Endometrial microvascular endothelial cells (primary cell): ENCODE results near the gene CFAP61. TPM values are rescaled to one million over a fixed set of nuclear protein-coding genes. Genes with fewer than 3 reads are reported as not detected.
"Not testable (repeated sequence)": the region's sequence is repeated elsewhere in the genome, so short reads cannot be mapped to it uniquely, and the experiment has no call there.

ENCODE experiments used
- in situ Hi-C: cut with HindIII; loops from 2 replicates; pipeline ENCODE4 v1.10.0; 2017; ENCODE audit warnings: low sequenced_read_pairs, low pct_unique_long_range_greater_than_20kb; ENCODE audit errors: inconsistent ontology term
- total RNA-seq: library from RNA; depleted of rRNA; stranded (reverse); fragments of >200 nt; gene quantifications from one replicate; pipeline ENCODE4 v1.2.3, GENCODE V29; 2015; ENCODE audit errors: inconsistent ontology term

The CFAP61 gene
- total RNA-seq, 1 donor from 2014 or later = not detected

DNA sequence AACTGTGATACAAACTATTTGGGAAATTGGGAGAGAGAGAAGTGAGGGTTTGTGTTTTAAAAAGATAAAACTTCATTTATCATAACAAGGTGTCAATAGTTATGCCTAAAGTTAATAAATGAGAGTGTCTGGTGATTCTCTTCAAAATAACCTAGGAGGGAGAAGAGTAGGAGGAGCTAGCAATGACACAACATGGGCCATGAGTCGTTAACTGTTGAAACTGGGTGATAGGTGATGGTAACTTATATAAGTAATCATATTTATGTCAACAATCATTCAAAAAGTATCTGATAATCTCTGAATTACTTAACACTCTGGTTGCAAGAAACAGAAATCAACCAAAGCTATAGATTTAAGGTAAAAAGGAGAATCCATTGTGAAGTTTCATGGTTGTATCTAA is 268.8 kb downstream of the CFAP61 start:
- in situ Hi-C loops = no loop called here

DNA sequence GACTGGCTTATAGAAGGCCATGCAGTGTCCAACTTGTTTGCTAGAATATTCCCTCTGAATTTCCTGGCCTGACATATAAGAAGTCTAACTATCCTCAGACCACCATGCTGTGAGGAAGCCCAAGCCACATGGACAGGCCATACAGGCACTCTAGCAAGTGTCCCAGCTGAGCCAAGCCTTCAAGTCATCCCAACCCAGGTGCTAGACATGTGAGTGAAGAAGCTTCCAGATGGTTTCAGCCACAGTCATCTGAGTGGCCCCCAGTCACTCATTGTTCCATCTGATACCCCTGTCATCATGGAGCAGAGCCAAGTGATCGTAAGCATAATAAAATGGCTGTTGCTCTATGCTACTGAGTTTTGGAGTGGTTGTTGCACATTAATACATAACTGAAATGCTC is 269.6 kb downstream of the CFAP61 start:
- in situ Hi-C loops = no loop called here

DNA sequence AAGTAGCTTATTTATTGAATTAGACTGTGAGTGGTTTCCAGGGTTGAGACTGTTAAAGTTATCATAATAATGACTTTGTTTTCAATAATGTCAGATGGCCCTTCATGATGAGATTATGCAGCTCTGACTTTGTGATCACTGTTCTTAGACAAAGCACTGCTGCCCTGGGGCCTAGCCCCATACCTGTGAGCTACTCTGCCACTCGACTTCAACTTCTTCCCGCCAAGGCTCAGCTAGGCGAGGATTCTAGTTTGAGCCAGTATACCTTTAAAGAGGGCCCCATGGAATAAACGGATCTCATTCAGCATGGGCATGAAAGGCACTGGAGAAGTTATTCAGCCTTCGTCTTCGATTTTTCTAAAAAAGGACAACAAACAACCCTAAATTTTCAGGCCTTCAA is 270.6 kb downstream of the CFAP61 start:
- in situ Hi-C loops = no loop called here

DNA sequence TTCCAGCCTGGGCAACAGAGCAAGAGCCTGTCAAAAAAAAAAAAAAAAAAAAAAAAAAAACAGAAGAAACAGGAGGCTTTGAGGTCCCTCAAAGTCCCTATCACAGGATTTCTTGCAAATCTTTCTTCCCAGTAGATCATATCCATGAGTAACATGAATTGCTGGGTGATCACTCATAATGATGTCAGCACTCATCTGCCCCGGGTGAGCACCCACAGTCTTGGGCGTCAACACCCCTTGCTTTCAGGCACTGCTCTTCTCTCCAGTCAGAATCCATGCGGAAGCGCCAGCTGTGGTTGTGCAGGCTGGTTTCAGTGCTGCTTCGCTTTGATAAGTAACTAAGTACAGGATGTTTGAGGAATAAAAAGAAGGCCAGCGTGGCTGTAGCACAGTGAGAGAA is 275.4 kb downstream of the CFAP61 start:
- in situ Hi-C loops = no loop called here

DNA sequence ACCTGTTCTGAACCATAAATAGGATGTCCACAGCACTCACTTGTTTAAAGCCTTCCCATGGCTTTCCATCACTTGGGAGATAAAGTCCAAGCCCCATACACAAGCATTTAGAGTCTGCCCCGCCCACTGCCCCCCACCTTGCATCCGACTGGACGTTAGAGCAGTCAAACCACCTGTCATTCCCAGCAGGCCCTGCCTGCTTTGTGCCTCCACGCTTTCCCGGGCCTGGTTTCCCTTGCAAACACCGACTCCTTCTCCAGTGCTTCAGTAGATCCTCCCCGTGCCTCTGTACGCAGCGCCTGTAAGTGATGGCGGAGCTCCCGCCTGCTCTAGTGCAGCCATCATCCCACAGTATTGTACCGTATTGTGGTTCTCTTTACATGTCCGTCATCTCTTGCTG is 277.2 kb downstream of the CFAP61 start:
- in situ Hi-C loops = no loop called here

DNA sequence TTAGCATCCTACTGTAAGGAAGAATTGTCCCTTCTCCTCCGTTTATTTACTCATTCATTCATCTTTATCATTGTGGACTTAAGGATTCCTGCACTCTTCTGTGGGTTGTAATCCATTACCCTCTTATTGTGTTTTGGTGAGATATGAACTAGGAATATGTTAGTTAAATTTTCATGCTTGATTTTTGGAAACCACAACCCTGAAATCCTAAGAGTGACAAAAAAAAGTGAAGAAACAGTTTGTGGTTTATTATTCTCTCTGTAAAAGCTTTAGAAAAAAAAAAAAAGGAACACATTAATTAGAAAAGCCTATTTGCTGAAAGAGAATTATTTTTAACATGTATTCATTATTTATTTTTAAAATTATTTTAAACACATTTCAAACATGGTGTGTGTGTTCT is 278.8 kb downstream of the CFAP61 start:
- in situ Hi-C loops = no loop called here

DNA sequence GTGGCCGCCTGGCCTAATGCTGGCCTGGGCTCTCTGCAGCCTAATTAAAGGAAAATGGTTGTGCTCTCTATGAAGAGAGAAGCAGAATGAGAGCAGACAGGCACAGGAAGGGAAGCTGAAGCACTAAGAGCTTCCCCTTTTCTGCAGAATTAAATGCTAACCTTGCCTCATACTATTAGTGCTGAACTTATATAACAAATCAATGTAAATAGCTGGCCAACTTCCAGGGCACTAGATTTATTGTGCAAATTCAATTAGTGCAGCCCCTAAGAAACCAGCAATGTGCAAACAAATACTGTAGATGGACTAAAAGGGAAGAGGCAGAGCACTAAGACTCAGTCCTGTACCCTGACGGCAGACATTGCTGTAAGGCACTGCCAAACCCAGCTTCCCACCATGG is 279.5 kb downstream of the CFAP61 start:
- in situ Hi-C loops = no loop called here

DNA sequence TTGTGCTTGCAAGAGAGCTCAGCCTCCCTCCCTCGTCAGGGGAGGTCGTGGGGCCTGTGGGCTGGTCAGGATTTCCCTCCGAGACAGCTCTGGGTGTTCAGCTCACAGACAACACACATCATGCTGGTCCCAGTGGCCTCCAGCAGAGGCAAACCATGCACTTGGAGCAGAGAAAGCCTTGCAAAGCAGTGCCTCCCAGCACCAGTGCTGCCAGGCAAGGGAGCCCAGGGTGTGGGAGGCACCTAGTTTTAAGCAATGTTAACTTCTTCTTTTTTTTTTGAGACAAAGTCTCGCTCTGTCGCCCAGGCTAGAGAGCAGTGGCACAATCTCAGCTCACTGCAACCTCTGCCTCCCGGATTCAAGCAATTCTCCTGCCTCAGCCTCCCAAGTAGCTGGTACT is 281.5 kb downstream of the CFAP61 start:
- in situ Hi-C loops = no loop called here

DNA sequence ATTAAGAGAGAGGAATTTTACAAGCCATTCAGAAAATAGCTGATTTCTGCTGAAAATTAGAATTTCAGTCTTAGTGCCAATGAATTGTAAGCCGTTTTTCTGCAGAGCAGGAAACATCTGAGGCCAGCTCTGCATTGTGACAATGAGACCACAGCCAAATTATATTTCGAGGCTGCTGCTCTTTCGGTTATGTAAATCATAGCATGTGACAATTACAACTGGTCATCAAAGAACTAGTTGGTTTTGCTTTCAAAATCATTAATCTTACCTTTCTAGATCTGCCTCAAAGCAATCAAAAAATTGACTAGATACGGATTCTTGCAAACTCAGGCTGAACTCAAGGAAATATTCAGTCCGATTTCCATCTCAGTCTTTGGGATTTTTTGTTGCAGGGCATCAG is 282.2 kb downstream of the CFAP61 start:
- in situ Hi-C loops = no loop called here

DNA sequence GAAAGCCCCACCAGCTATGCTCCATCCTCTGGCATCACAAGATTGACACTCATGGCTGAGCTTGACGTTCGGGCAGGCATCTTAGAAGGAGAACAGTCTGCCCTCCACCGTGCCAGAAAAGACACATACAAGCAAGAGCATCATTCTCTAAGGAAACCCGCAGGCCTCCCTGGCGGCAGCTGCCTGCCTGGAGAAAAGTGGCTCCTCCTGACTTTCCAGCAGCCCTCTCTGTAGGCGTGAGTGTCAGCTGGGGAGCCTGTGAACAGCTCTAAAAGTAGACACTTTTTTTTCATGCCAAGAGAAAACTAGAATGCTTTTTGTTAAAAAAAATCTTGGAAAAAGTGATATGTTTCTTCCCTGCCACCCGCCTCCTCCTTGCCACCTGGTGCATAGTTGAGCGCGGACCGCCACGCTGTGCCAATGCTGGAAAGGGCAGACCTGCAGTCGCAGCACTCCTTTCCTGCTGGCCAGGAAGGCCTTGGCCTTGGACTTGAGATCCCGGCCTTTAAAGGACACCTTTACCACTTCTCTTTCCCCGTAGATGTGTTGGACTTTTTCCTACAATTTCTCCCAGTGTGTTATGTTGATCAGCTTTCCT is 285.9 kb downstream of the CFAP61 start:
- in situ Hi-C loops = no loop called here

DNA sequence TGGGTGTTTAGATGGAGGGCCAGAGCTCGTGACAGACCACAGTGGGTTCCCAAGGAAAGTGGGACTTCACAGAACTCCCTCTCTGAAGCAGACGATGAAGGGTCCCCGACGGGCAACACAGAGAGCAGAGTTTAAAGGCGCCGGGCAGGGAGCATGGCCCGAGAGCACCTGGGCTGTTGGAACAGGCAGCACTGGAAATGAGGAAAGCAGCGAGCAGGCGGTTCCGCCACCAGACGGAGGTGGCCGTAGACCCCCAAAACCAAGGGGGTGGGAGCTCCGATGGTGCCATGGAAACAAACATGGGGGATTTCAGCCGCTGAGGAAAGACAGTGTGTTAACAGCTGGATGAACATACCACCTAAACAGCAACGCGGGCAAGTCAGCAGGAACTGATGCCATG is 288.1 kb downstream of the CFAP61 start:
- in situ Hi-C loops = no loop called here

DNA sequence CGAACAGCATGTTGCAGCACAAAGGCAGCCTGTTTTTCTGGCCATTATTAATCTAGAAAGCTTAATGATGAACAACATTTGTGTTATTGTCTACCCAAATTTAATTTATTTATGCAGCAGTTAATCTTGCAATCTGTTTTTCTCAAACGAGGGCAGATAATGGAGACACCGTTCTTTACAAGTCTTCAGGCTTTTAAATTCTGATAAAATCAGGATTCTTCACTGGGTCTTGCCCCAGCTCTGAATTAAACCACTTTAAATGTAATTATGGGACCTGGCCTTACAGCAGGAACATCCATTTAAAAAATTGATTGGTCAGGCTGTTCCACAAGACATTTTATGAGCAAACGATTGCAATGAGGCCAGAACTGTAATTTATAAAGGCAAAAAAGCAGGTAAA is 289.0 kb downstream of the CFAP61 start:
- in situ Hi-C loops = no loop called here

DNA sequence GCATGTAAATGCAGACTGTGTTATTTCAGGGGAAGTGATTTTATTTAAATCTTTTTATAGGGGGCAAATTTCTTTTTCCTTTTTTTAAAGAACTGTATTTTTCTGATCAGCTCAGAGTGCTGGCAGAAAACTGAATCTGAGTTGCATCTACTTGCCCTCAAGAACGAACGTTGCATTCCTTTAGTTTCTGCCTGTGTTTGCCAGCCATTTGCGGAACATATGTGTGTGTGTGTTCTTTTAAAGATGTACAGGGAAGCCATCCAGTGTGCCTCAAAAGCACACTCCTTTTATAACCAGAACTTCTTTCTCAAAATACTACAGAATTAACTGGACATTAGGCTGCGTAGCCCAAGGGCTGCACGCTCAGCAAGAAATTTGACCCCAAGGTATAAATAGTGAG is 289.7 kb downstream of the CFAP61 start:
- in situ Hi-C loops = no loop called here

DNA sequence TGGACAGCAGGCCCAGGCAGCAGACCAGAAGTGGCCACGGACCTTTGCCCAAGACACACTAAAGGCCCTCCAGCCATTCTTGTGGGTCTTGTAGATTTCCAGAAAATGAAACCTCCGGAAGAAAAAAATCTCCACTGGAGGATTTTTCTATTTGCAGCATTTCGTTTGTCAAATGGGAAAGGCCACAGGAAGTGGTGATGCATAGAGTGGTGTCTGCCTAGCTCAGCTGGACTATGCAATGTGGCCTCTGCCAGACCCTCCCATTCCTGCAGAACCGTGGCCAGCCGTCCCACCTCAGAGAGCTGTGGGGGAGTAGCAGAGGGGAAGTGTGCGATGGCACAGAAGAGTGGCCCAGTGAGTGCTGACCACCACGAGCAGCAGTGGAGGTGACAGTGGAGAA is 291.6 kb downstream of the CFAP61 start:
- in situ Hi-C loops = no loop called here

DNA sequence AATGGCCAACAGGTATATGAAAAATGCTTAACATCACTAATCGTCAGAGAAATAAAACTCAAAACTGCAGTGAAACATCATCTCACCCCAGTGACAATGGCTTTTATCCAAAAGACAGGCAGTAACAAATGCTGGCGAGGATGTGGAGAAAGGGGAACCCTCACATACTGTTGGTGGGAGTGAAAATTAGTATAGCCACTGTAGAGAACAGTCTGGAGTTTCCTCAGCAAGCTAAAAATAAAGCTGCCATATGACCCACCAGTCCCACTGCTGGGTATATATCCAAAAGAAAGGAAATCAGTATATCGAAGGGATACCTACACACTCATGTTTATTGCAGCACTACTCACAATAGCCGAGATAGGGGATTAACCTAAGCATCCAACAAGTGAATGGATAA is 292.1 kb downstream of the CFAP61 start:
- in situ Hi-C loops = no loop called here

DNA sequence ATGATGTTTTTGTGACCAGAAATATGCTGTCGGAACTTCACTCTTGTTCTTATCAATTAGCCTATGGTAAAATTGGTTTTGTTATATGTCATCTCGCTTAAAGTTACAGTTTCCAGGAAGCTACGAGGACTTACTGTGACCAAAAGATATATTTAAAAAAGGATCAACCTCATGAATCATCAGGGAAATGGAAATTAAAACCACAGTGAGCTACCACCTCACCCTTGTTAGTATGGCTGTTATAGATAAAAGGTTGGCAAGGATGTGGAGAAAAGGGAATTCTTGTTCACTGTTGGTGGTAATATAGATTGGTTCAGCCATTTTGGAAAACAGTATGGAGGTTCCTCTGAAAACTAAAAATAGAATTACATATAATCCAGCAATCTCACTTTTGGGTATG is 301.2 kb downstream of the CFAP61 start:
- in situ Hi-C loops = no loop called here

DNA sequence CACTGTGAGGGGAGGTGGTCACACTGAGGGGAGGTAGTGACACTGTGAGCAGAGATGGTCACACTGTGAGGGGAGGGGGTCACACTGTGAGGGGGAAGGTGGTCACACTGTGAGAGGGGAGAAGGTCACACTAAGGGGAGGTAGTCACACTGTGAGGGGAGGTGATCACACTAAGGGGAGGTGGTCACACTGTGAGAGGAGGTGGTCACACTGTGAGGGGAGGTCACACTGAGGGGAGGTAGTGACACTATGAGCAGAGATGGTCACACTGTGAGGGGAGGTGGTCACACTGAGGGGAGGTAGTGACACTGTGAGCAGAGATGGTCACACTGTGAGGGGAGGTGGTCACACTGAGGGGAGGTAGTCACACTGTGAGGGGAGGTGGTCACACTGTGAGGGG is 303.2 kb downstream of the CFAP61 start:
- in situ Hi-C loops = not testable (repeated sequence)

DNA sequence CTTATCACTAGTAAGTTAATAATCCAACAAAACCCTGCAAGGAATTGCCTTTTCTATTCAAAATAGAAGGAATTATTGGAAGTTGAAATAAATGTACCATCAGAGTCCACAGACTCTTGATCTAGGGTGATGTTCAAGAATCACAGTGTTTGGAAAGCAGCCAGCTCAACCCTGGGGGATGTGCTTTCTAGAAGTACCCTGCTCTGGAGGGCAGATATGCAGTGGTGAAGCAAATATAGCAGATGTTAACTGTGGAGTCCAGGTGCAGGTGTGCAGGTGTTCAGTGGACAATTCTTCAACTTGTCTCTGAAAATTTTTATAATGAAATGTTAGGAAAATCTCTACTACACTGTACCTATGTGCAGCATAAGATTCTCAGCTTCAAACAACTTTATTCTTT is 306.5 kb downstream of the CFAP61 start:
- in situ Hi-C loops = no loop called here

DNA sequence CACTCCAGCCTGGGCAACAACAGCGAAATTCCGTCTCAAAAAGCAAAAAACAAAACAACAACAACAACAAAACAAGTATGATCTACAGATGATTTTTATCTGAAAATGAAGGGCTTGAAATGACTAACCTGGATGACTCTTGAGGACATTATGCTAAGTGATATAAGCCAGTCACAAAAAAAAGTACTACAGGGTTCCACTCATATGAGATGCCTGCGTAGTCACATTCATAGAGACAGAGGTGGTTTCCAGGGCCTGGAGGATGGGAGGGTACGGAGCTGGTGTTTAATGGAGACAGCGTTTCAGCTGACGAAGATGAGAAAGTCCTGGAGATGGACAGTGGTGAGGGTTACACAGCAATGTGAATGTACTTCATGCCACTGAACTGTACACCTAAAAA is 307.3 kb downstream of the CFAP61 start:
- in situ Hi-C loops = no loop called here

DNA sequence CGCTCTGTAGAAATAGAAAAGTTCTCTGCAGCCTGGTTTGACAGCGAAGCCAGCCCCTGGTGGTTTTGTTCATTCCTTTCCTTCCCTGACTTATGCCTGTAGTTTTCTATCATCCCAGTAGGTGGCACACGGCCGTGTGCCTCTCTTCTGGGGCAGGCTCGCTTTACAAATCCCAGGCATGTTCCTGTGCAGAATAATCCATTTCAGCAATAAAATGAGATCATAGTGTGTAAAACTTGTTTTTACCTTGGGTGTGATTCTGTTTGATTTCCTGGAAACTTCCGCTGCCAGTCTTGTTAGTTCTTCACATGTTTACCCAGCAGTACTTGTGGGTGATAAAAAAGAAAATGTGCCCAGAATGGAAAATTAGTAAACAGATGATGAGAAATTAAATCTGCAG is 308.1 kb downstream of the CFAP61 start:
- in situ Hi-C loops = no loop called here

DNA sequence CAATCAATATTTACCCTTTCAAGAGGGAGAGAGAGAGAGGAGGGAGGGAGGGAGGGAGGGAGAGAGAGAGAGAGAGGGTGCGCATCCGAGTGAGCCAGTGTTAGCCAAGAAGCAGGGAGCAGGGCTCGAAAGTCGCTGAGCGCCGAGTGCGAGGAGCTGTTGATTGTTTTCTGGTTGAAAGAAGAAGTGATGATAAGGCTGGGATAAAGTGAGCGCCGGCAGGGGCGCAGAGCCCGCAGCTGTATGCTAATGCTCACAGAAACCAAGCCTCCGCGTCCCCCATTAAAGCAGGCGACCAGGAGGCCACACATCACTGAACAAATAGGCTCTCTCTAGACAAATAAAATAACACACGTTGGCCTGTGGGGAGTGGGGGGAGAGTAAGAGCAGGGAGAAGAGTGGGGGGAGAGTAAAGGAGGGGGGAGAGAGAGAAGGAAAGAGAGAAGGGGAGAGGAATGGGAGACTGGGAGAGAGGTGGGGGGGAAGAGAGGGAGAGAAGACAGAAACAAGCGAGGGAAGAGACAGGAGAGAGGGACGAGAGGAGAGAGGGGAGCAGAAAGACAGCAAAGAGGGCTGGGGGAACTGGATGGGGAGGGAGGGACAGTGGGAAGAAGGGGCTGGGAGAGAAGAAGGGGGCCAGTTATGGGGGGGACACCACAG is 310.6 kb downstream of the CFAP61 start:
- in situ Hi-C loops = no loop called here
